Measurements from ENCODE around the gene OR4D2.
"Not testable (repeated sequence)": the region's sequence is repeated elsewhere in the genome, so short reads cannot be mapped to it uniquely, and the experiment has no call there.

OR4D2 gene

GRCh38 chr17:58166682-58167081 lies at the start of gene OR4D2:
Gene OR4D2 (plus strand): TSS chr17:58166982. CDS start chr17:58169656, 2,674 bp downstream.
- no peak within 1 kb of the TSS for H3K4me3 ChIP-seq (ENCODE audit: low read depth, low read length)

- no peak overlapping the region for H3K4me3 ChIP-seq (ENCODE audit: low read depth, low read length)
Measured at GRCh38 chr17:58117382-58117781, 49.4 kb upstream of the OR4D2 start.

DNA sequence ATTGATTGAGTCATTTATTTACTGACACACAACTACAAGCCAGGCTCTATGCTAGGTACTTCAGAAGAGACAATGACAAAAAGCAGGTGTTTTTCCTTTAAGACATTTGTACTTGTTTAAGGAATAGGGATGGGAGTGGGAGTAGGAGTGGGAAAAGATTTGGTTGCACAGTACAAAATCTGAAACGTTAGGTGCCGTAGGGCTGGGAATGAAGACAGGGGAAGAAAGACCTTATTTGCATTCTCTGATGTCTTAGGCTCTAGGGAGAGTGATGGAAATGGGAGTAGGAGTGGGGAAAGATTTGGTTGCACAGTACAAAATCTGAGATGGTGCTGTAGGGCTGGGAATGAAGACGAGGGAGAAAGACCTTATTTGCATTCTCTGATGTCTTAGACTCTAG lies 47.3 kb upstream of the OR4D2 start:
- no peak overlapping the region for H3K4me3 ChIP-seq (ENCODE audit: low read depth, low read length)

DNA sequence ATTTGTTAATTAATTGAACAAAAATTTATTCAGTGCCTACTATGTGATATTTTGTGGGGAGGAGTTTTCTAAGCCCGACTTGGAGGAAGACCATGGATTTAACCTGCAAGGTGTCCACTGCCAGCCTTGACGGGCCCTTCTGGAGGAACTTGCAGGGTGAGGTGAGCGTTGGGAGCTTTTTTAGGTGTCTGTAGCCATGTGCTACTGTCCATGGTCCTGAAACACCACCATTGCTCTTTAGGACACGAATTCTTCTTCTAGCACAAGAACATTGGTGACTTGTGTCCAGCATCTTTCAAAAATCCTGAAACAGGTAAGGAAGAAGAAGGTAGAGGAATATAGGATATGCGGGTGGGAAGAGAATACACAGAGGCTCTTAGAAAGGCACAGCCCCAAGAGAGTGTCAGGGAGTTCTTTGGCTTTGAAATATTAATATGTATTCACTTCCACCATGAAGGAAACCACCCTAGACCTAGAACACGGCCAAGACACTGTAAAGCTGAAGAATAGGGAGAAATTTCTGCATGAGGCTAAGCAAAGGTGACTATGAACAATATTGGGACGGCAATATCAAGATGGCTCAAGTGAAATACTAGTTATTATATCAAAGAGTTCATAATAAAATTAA lies 46.5 kb upstream of the OR4D2 start:
- no peak overlapping the region for H3K4me3 ChIP-seq (ENCODE audit: low read depth, low read length)

DNA sequence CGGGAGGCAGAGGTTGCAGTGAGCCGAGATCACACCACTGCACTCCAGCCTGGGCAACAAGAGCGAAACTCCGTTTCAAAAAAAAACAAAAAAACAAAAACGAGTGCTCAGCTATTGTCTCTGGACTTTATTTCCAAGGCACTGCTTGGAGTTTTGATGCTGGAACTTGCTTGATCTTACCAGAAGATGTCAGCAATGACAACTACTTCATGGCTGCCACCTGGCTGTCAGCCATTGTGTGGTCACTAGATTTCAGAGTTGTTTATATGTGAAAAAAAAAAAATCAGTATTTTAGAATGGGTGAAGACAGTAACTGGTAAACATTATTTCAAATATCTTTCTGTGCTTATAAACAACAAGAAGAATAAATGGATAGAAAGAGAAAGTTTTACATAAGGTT lies 44.9 kb upstream of the OR4D2 start:
- H3K4me3 ChIP-seq (ENCODE audit: low read depth, low read length): no peak overlapping the region

GRCh38 chr17:58127846-58128245 lies 38.9 kb upstream of the OR4D2 start:
- no peak overlapping the region for H3K4me3 ChIP-seq (ENCODE audit: low read depth, low read length)

DNA sequence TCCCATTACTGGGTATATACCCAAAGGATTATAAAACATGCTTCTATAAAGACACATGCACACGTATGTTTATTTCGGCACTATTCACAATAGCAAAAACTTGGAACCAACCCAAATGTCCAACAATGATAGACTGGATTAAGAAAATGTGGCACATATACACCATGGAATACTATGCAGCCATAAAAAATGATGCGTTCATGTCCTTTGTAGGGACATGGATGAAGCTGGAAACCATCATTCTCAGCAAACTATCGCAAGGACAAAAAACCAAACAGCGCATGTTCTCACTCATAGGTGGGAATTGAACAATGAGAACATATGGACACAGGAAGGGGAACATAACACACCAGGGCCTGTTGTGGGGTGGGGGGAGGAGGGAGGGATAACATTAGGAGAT lies 34.1 kb upstream of the OR4D2 start:
- not testable (repeated sequence) for H3K4me3 ChIP-seq (ENCODE audit: low read depth, low read length)

- no peak overlapping the region for H3K4me3 ChIP-seq (ENCODE audit: low read depth, low read length)
Measured at GRCh38 chr17:58136669-58137279, 30.0 kb upstream of the OR4D2 start.

GRCh38 chr17:58141505-58141904 lies 25.3 kb upstream of the OR4D2 start:
- H3K4me3 ChIP-seq (ENCODE audit: low read depth, low read length): no peak overlapping the region

GRCh38 chr17:58143335-58143734 lies 23.4 kb upstream of the OR4D2 start:
- H3K4me3 ChIP-seq (ENCODE audit: low read depth, low read length): not testable (repeated sequence)

GRCh38 chr17:58144801-58145200 lies 22.0 kb upstream of the OR4D2 start:
- H3K4me3 ChIP-seq (ENCODE audit: low read depth, low read length): no peak overlapping the region

DNA sequence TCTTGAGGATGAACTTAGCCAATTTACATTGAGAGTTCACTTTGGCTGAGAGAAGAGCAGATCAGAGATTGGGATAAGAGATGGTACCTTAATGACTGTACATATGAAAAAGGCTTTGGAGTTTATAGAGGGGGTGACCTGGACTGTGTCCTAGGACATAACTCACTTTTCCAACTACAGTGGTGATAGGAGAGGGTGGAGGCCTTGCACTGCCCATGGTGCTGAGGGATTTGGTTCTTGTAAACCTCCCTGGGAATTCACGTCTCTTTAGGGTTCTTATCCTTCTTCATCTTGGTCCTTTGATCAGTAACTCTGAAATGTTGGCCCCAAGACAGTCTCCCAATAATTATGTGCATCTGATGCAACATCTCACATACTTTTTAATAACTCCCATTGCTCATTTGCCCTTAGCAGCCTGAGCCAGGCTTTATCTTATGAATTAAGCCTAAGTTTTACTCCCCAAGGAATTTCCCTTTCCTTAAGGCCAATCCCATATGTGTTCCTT lies 18.8 kb upstream of the OR4D2 start, which contains the start of gene OR4D1:
Gene OR4D1 (plus strand): TSS at position 455 of the 505 bp plus-strand sequence. CDS start 6,770 bp downstream, outside the sequence.
- H3K4me3 ChIP-seq (ENCODE audit: low read depth, low read length): no peak within 1 kb of the TSS

GRCh38 chr17:58148609-58149008 lies 18.2 kb upstream of the OR4D2 start:
- no peak overlapping the region for H3K4me3 ChIP-seq (ENCODE audit: low read depth, low read length)

GRCh38 chr17:58150394-58150793 lies 16.4 kb upstream of the OR4D2 start:
- no peak overlapping the region for H3K4me3 ChIP-seq (ENCODE audit: low read depth, low read length)

DNA sequence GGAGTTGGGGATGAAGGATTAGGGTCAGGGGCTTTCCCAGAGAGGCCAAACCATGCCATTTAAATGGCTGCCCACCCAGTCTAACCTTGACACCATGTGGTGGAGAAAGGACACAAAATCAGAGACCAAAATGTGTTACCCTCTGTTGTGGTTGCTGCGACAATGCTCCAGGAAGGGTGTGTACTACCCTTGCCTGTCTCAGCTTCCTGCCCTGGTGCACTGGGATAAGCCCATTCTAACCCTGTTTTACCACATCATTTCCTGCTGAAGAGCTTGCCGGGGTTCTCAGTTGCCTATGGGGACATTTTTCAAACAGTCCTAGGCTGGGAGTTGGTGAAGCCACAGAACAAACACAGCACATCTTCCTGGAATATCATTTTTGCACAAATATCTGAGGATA lies 13.7 kb upstream of the OR4D2 start:
- H3K4me3 ChIP-seq (ENCODE audit: low read depth, low read length): no peak overlapping the region

DNA sequence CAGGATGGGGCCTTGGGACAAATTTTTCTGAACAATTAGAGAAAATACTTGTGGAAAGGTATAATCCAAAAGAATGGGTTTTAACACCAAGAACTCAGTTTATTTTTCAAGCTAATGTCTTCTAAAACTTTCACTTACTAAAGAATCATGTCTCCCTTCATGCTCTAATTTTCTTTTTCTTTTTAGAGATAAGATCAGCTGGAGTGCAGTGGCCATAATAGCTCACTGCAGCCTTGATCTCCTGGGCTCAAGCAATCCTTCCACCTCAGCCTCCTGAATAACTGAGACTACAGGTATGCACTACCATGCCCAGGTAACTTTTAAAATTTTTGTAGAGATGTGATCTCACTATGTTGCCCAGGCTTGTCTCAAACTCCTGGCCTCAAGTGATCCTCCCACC lies 13.1 kb upstream of the OR4D2 start:
- no peak overlapping the region for H3K4me3 ChIP-seq (ENCODE audit: low read depth, low read length)

- H3K4me3 ChIP-seq (ENCODE audit: low read depth, low read length): peak overlapping the region; percentile 58
Measured at GRCh38 chr17:58156839-58157803, 9.7 kb upstream of the OR4D2 start.

DNA sequence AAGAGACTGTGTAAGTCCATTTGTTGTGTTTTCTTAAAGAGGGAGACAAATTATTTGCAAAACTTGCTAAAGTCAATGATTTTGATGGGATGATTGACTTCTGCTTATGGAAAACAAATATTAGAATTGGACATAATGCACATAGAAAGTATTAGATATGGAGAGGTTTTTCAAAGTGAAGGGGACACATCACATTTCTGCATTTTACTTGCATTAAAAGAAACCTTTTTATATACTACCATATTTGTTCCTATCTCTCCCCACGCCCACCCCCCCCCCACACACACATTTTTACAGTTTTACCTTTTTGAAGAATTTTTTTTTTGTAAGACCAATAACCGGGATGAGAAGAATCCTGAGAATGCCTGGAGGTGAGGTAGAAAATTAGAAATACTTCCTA lies 8.6 kb upstream of the OR4D2 start:
- no peak overlapping the region for H3K4me3 ChIP-seq (ENCODE audit: low read depth, low read length)

- H3K4me3 ChIP-seq (ENCODE audit: low read depth, low read length): no peak overlapping the region
Measured at GRCh38 chr17:58161566-58161965, 5.2 kb upstream of the OR4D2 start.

DNA sequence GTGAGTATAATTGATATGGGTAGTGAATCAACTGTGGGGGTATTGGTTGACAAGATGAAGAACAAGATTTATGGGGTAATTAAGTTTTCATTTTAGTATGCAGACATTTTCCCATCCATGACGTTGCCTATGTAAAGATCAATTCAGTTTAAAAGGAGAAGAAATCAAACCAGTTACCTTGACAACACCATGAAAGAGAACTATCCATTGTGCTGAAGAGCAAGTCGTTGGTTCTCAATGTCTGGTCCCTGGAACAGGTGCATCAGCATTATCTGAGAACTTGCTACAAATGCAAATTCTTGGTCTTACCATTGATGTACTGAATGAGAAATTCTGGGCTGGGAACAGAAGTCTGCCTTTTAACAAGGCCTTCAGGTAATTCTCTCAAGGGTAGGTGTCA lies 801 bp upstream of the OR4D2 start:
- no peak overlapping the region for H3K4me3 ChIP-seq (ENCODE audit: low read depth, low read length)

- no peak overlapping the region for H3K4me3 ChIP-seq (ENCODE audit: low read depth, low read length)
Measured at GRCh38 chr17:58170622-58171021, 3.8 kb downstream of the OR4D2 start.
